GM18499 (cell line): Measurements from ENCODE around the gene EIF3B.
"Not testable (repeated sequence)": the region's sequence is repeated elsewhere in the genome, so short reads cannot be mapped to it uniquely, and the experiment has no call there.

Source experiments
- ATAC-seq: cut with Tn5 transposase; IDR thresholded peaks from one replicate; pipeline ENCODE4 v1.9.1; 2021; ENCODE audit warnings: moderate number of reproducible peaks; ENCODE audit not compliant: insufficient read depth, unreplicated experiment

EIF3B gene

DNA sequence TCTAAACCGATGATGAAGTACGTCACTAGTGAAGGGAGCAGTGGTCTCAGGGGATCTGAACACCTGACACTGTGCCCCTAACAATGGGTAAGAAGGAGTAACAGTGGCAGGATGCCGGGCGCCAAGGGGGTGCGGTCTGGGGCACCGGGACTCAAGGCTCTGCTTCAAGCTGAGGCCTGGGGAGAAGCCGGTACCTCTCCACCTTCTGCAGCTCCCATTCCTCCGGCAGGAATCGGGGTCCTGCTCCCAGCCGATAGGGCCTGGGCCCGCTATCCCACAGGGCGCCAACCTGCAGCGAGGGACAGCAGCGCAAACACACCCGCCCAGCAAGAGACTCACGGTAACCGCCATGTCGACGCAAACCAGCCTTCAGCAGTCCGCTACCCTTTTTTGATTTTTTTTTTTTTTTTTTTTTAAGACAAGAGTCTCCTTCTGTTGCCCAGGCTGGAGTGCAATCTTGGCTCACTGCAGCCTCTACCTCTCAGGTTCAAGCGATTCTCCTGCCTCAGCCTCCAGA lies 40.0 kb downstream of the EIF3B start:
- ATAC-seq = no peak

GRCh38 chr7:2398506-2398905 lies 43.9 kb downstream of the EIF3B start:
- ATAC-seq = no peak

DNA sequence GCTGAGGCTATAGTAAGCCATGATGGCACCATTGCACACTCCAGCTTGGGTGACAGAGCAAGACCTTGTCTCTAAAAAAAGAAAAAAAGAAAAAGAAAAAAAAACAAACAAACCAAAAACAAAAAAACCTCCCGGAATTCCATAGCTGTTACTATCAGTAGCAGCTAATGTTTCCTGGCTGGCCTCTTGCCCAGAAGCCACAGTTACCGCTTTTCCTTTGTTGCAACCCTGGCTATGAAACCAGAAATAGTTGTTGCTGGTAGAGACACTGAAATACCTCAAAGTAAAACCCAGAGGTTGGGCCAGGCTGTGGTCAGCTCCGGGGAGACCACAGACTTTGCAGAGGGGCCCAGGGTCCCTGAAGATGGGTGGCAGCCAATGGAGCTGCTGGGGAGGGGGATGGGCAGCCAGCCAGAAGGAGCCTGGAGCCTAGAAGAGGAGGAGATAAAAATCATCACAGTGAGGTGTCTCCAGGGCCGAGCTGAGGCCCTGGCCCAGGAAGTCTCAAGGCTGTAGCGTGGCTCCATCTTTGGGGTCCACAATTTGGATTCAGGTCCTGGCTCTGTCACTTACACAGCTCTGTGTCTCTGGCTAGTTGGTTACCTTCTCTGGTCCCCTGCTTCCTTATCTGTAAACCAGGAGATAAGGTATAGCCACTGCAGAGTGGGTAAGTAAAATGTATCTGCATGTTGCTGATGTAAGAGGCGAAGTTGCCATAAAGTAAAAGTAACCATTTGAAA lies 45.4 kb downstream of the EIF3B start:
- no peak for ATAC-seq

DNA sequence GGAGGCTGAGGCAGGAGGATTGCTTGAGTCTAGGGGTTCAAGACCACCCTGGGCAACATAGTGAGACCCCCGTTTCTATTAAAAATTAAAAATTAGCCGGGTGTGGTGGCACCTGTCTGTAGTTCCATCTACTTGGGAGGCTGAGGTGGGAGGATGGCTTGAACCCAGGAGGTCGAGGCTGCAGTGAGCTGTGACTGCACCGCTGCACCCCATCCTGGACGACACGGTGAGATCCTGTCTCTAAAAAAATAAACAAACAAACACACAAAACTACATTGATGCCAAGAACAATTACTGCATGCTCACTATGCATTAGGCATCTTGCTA lies 48.0 kb downstream of the EIF3B start:
- no peak for ATAC-seq

- ATAC-seq = no peak
These were observed 48.5 kb downstream of the EIF3B start, which contains the start of gene CHST12 for GRCh38 chr7:2403014-2403717. Gene CHST12 (plus strand): TSS chr7:2403611. CDS start chr7:2432640, 29,029 bp downstream.

- no peak for ATAC-seq
These were observed 49.4 kb downstream of the EIF3B start for GRCh38 chr7:2403718-2404648.

DNA sequence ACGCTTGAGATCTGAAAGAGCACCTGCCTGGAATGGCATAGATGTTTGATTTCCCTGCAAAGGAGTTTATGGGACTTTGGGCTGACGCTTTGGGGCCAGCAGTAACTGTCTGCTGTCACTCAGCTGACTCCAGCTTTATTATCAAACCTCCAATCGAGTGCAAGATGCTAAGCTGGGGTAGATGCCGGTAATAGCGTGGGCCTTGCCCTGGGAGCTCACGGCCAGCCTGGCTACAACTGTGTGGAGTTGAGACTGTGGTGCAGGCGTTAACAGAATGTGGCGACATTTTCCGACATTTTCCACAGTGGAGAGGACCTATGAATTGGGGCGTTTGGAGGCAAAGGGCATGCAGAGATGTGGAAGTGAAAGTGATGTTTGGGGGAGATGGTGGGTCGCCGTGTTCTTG lies 50.1 kb downstream of the EIF3B start:
- no peak for ATAC-seq

DNA sequence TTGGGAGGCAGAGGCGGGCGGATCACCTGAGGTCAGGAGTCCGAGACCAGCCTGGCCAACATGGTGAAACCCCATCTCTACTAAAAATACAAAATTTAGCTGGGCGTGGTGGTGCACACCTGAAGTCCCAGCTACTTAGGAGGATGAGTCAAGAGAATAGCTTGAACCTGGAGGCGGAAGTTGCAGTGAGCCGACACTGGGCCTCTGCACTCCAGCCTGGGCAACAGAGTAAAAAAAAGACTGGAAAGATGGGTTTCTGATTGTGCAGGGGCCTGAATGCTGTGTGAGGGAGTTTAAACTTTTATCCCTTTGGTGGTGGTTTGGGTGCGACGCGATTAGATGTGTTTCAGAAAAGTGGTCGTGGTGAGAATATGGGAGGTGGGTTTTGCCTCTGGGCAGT lies 50.6 kb downstream of the EIF3B start:
- ATAC-seq = no peak

- ATAC-seq = peak; percentile 37
These were observed 51.1 kb downstream of the EIF3B start for GRCh38 chr7:2405601-2406345.

- no peak for ATAC-seq
These were observed 55.3 kb downstream of the EIF3B start for GRCh38 chr7:2409745-2410414.

DNA sequence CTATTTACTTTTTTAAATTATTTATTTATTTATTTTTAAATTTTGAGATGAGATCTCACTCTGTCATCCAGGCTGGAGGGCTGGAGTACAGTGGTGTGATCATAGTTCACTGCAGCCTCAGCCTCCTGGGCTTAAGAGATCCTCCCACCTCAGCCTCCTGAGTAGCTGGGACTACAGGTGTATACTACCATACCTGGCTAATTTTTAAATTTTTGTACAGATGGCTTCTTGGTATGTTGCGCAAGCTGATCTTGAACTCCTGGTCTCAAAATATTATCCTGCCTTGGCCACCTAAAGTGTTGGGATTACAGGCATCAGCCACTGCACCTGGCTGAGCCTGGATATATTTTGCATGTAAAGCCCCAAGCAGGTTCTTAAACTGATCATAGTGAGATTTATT lies 56.4 kb downstream of the EIF3B start:
- ATAC-seq = no peak

GRCh38 chr7:2411815-2412586 lies 57.4 kb downstream of the EIF3B start:
- no peak for ATAC-seq

DNA sequence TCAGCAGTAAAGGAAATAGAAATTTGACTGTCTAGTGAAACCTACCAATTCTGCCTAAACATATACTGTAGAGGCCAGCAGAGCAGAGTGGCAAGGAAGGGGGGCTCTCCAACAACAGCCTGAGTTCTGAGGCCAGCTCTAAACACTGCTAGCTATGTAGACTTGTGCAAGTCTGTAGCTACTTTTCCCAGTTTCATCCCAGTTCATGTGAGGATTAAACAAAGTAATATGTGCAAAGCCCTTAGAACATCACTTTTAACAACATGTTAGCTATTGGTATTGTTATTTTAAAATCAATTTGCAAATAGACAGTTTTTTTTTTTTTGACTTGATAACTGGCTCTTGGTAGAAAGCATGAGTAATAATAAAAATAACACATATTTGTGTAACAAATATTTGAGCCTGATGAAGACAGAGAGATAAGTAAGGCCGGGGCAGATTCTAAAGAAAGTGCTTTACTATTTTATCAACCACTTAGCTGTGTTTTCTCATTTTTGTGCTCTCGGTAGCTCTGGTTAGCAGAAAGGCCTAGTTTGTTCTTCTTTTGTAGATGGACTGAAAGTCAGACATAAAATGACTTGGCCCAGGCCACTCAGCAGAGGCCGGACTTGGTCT lies 58.1 kb downstream of the EIF3B start:
- no peak for ATAC-seq

- ATAC-seq = no peak
These were observed 61.4 kb downstream of the EIF3B start for GRCh38 chr7:2416063-2416462.

DNA sequence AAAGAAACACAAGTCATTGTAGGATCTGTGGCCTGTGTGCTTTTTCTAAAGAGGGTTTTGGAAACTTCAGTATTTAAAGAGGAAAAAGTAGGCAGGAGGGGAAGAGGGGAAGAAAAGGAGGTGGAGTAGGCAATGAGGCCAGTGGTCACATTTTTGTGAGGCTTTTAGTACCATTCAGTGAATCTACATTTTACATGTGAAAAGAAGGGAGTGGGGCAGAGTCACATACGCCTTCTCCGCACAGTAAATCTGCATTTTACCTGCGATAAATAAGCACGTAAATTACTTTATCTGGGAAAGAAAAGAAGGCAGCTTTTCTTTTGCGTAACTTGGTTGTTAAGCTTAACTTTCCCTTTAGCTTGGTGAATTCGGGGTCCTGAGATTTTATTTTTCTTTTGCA lies 62.0 kb downstream of the EIF3B start:
- ATAC-seq = no peak

- not testable (repeated sequence) for ATAC-seq
These were observed 62.6 kb downstream of the EIF3B start for GRCh38 chr7:2417178-2417577.

GRCh38 chr7:2417981-2418481 lies 63.4 kb downstream of the EIF3B start:
- no peak for ATAC-seq
